K562 (cell line): ENCODE data around the gene GCDH. TPM values are rescaled to one million over a fixed set of nuclear protein-coding genes. Genes with fewer than 3 reads are reported as not detected.

Experiments
- ATF1 ChIP-seq, 2 experiments: fragments of 450-650 bp in 1 of 2; IDR thresholded peaks; 2 replicates each; pipeline ENCODE4 v1.6.1; 2016; ENCODE audit warnings: missing compliant biosample characterization in 1 of 2, missing genetic modification characterization in 1 of 2
- BRD9 ChIP-seq: fragments of 450-650 bp; IDR thresholded peaks from 2 replicates; pipeline ENCODE4 v1.6.1; 2018; ENCODE audit warnings: low read depth; ENCODE audit not compliant: partially characterized antibody
- BRF1 ChIP-seq: IDR thresholded peaks from 3 replicates; pipeline ENCODE4 v1.6.1; 2011; ENCODE audit warnings: borderline replicate concordance, mild to moderate bottlenecking; ENCODE audit not compliant: insufficient read length; ENCODE audit errors: extremely low read depth
- CTCF ChIP-seq, 3 experiments: IDR thresholded peaks in 2 of 3; conservative IDR thresholded peaks in 1 of 3; 2 replicates each; pipeline ENCODE4 v1.5.1; 2011 to 2012; ENCODE audit warnings: low read length in 3 of 3, mild to moderate bottlenecking in 3 of 3, control low read depth in 2 of 3, improper control_type of control experiment in 1 of 3, inconsistent platforms in 1 of 3, low read depth in 1 of 3, mixed read lengths in 1 of 3, moderate library complexity in 1 of 3; ENCODE audit not compliant: insufficient read depth in 2 of 3
- DACH1 ChIP-seq: fragments of 450-650 bp; IDR thresholded peaks from 2 replicates; pipeline ENCODE4 v1.6.1; 2018; ENCODE audit not compliant: partially characterized antibody
- DDX20 ChIP-seq: fragments of 450-650 bp; IDR thresholded peaks from 2 replicates; pipeline ENCODE4 v1.6.1; 2016; ENCODE audit warnings: missing genetic modification characterization, low read depth, mild to moderate bottlenecking, missing compliant biosample characterization, moderate library complexity
- EHMT2 ChIP-seq: fragments of 450-650 bp; IDR thresholded peaks from 2 replicates; pipeline ENCODE4 v1.6.1; 2018; ENCODE audit warnings: antibody characterized with exemption
- ELF2 ChIP-seq: fragments of 250-450 bp; sonication (Bioruptor Pico); IDR thresholded peaks from 2 replicates; pipeline ENCODE4 v1.5.0; 2021; ENCODE audit warnings: mild to moderate bottlenecking
- FOSL1 ChIP-seq: fragments of 200-800 bp; sonication (Bioruptor generic); conservative IDR thresholded peaks from 2 replicates; pipeline ENCODE4 v1.6.1; 2016; ENCODE audit warnings: missing genetic modification characterization, missing compliant biosample characterization
- FOXM1 ChIP-seq, 2 experiments: fragments of 450-650 bp in 1 of 2; sonication (generic) in 1 of 2; formaldehyde crosslinking in 1 of 2; IDR thresholded peaks; 2 replicates each; pipeline versions ENCODE4 v1.6.1 to v1.9.0; 2017 to 2022; ENCODE audit warnings: low read depth in 2 of 2, mild to moderate bottlenecking in 2 of 2, missing genetic modification reagents in 1 of 2, moderate library complexity in 1 of 2
- HLTF ChIP-seq: fragments of 450-650 bp; IDR thresholded peaks from 2 replicates; pipeline ENCODE4 v1.6.1; 2016
- MTF1 ChIP-seq: fragments of 250-450 bp; sonication (Bioruptor Pico); IDR thresholded peaks from 2 replicates; pipeline ENCODE4 v1.9.0; 2021; ENCODE audit warnings: moderate library complexity, mild to moderate bottlenecking, inconsistent platforms, borderline replicate concordance
- POLR2B ChIP-seq: fragments of 450-650 bp; IDR thresholded peaks from 2 replicates; pipeline ENCODE4 v1.6.1; 2018; ENCODE audit warnings: low read depth; ENCODE audit not compliant: partially characterized antibody
- PYGO2 ChIP-seq: fragments of 450-650 bp; IDR thresholded peaks from 2 replicates; pipeline ENCODE4 v1.6.1; 2016; ENCODE audit warnings: mild to moderate bottlenecking, missing genetic modification characterization, moderate library complexity, missing compliant biosample characterization
- RFX1 ChIP-seq: fragments of 450-650 bp; IDR thresholded peaks from 2 replicates; pipeline ENCODE4 v1.6.1; 2016; ENCODE audit warnings: mild to moderate bottlenecking, moderate library complexity
- RFX5 ChIP-seq: IDR thresholded peaks from 2 replicates; pipeline ENCODE4 v1.6.1; 2011; ENCODE audit warnings: low read depth, mild to moderate bottlenecking, improper control_type of control experiment, low read length
- SMARCB1 ChIP-seq: IDR thresholded peaks from 2 replicates; pipeline ENCODE4 v1.6.1; 2011; ENCODE audit warnings: improper control_type of control experiment, low read depth; ENCODE audit not compliant: insufficient read length
- SNAPC5 ChIP-seq: fragments of 250-450 bp; sonication (Bioruptor Pico); IDR thresholded peaks from 2 replicates; pipeline ENCODE4 v1.8.0; 2021; ENCODE audit warnings: moderate library complexity, mild to moderate bottlenecking, inconsistent platforms
- SP2 ChIP-seq: IDR thresholded peaks from 2 replicates; pipeline ENCODE4 v1.6.1; 2011; ENCODE audit warnings: mild to moderate bottlenecking, low read depth, low read length, moderate library complexity; ENCODE audit not compliant: poor library complexity, severe bottlenecking; ENCODE audit errors: extremely low read depth
- TCF7L2 ChIP-seq: fragments of 150-350 bp; IDR thresholded peaks from 2 replicates; pipeline ENCODE4 v1.6.1; 2016; ENCODE audit warnings: low read depth, mild to moderate bottlenecking, low read length, moderate library complexity
- ZBTB8A ChIP-seq: fragments of 450-650 bp; IDR thresholded peaks from 2 replicates; pipeline ENCODE4 v1.6.1; 2018; ENCODE audit warnings: mild to moderate bottlenecking, moderate library complexity; ENCODE audit not compliant: partially characterized antibody
- ZKSCAN8 ChIP-seq: fragments of 200-800 bp; sonication (Bioruptor generic); IDR thresholded peaks from 2 replicates; pipeline ENCODE4 v1.6.1; 2016; ENCODE audit warnings: missing genetic modification characterization, missing compliant biosample characterization
- ZNF143 ChIP-seq: sonication (generic); formaldehyde crosslinking; IDR thresholded peaks from 2 replicates; pipeline ENCODE4 v1.9.0; 2022; ENCODE audit warnings: mild to moderate bottlenecking, missing genetic modification reagents
- ZSCAN29 ChIP-seq: fragments of 450-650 bp; IDR thresholded peaks from 2 replicates; pipeline ENCODE4 v1.6.1; 2017
- polyA plus RNA-seq, 8 experiments: library from polyadenylated mRNA; depleted of rRNA in 4 of 8; stranded (reverse) in 5 of 8; unstranded in 3 of 8; fragments of >200 nt; fragmentation: Nextera tagmentation in 2 of 8; fragmentation: Illumina TruSeq in 1 of 8; extraction: Ambion mirVana in 2 of 8; extraction: Trizol in 1 of 8; gene quantifications; 2 replicates each; pipeline versions ENCODE4 v1.2.1 to v1.2.3, GENCODE V29; 2011 to 2014; ENCODE audit warnings: inconsistent platforms in 1 of 8, missing spikeins in 1 of 8
- total RNA-seq, 7 experiments: library from RNA; depleted of rRNA in 6 of 7; stranded (reverse); fragments of >200 nt in 6 of 7; fragmentation: Illumina TruSeq in 2 of 7; extraction: Trizol in 2 of 7; gene quantifications; 2 replicates each; pipeline versions ENCODE4 v1.2.1 to v1.2.3, GENCODE V29; 2011 to 2021; ENCODE audit warnings: low replicate concordance in 1 of 7
- TF ChIP-seq, protein P1 (sequence below): sonication (generic); formaldehyde crosslinking; IDR thresholded peaks from 2 replicates; pipeline ENCODE4 v1.8.0; 2023; ENCODE audit warnings: mild to moderate bottlenecking, missing genetic modification reagents

Gene GCDH
- total and polyA plus RNA-seq, 9 of the 15 experiments (the other 6 are each of a cell fraction or from before 2014, with no cell fraction given): 2.9 to 50.8 (median 19.1) TPM

DNA sequence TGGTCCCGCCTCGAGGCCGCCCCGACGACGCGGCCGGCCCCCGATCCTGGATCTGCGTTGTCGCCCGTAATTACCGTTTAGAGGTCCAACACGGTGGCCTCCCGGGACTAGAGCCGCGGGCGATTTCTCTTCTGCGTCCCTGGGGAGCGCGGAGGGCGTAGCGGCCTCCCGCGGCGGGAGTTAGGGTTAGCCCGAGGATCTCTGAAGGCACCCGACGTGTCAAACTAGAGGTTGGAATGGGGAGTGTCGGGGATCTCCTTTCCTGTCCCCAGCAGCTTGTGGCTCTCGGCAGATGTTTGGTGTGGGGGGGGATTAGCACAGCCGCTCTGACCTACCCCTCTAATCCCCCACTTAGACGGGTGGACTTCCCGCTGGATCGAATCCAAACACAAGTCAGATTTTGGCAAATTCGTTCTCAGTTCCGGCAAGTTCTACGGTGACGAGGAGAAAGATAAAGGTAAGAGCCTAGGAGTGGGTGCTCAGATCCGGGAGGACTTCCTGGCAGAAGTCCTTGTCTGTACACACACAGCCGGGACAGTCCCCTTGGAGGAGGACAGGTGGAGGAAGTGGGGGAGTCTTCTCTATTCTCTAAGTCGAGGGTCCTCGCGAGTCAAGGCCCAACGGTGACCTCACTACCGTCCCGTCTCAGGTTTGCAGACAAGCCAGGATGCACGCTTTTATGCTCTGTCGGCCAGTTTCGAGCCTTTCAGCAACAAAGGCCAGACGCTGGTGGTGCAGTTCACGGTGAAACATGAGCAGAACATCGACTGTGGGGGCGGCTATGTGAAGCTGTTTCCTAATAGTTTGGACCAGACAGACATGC is 48.0 kb downstream of the GCDH start (continued):
- no peak for TF ChIP-seq FOXM1 (IDR thresholded peaks at IDR 0.05; ENCODE audit: low read depth)
- no peak for TF ChIP-seq FOXM1 (CRISPR knock-in tag; IDR thresholded peaks at IDR 0.05; ENCODE audit: low read depth)
- TF ChIP-seq BRF1: no peak
- TF ChIP-seq CTCF (IDR thresholded peaks at IDR 0.05 in 2 of 3, conservative IDR thresholded peaks at IDR 0.05 in 1 of 3; ENCODE audit: insufficient read depth in 2 of 3, low read depth in 1 of 3, low read length in 3 of 3): peak in 2 of 3 experiments; percentile 42 to 65; a peak in 5 of 6 replicates
- no peak for TF ChIP-seq POLR2B
- no peak for TF ChIP-seq SP2
- TF ChIP-seq EHMT2: no peak
- TF ChIP-seq ELF2 (CRISPR knock-in tag): no peak
- no peak for TF ChIP-seq TCF7L2
- no peak; the same call in 1 of the 2 replicates for TF ChIP-seq ZSCAN29
- no peak for TF ChIP-seq PYGO2 (tag)
- no peak for TF ChIP-seq DDX20 (tag)
- no peak for TF ChIP-seq BRD9
- no peak for TF ChIP-seq MTF1 (CRISPR knock-in tag)
- no peak for TF ChIP-seq ZKSCAN8 (CRISPR knock-in tag)
- TF ChIP-seq, protein P1, sequence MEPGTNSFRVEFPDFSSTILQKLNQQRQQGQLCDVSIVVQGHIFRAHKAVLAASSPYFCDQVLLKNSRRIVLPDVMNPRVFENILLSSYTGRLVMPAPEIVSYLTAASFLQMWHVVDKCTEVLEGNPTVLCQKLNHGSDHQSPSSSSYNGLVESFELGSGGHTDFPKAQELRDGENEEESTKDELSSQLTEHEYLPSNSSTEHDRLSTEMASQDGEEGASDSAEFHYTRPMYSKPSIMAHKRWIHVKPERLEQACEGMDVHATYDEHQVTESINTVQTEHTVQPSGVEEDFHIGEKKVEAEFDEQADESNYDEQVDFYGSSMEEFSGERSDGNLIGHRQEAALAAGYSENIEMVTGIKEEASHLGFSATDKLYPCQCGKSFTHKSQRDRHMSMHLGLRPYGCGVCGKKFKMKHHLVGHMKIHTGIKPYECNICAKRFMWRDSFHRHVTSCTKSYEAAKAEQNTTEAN: 0 out of 2 replicates have a peak, but pooled peaks have one; percentile 20
- TF ChIP-seq HLTF: no peak
- TF ChIP-seq DACH1: no peak
- no peak for TF ChIP-seq SNAPC5 (CRISPR knock-in tag)
- TF ChIP-seq ATF1 (CRISPR knock-in tag; IDR thresholded peaks at IDR 0.05): no peak
- TF ChIP-seq ATF1 (tag; IDR thresholded peaks at IDR 0.05): no peak
- no peak for TF ChIP-seq RFX5
- TF ChIP-seq RFX1: no peak
- no peak for TF ChIP-seq SMARCB1
- TF ChIP-seq ZBTB8A: no peak
- no peak for TF ChIP-seq ZNF143
- no peak for TF ChIP-seq FOSL1 (tag)
